ENCODE measurements around the gene TMEM196. TPM values are rescaled to one million over a fixed set of nuclear protein-coding genes. Genes with fewer than 3 reads are reported as not detected.

The TMEM196 gene
- total RNA-seq (not detected), polyA plus RNA-seq (not detected)

GRCh38 chr7:19772841-19773760 is at the start of gene TMEM196:
Gene TMEM196, minus strand, starts transcription at chr7:19773617. Its CDS starts 921 bp downstream, at chr7:19772696.
- Mint-ChIP-seq H3K36me3 (no peaks in the 10 kb centered on the region), H3K4me3 (peak within 1 kb of the TSS in 2 of 4 donors; percentile 38 to 56), H3K9me3 (no peaks in the 10 kb centered on the region), H3K27ac (no peak within 1 kb of the TSS), H3K27me3 (peaks cover 37% of the 10 kb centered on the region), H3K4me1 (peaks cover 0 to 12% (median 9%) of the 10 kb centered on the region in 4 donors)
- DNase-seq (no peak), ATAC-seq (ENCODE audit: low read depth in 2 of 2) (peak in 1 of 2 donors; percentile 20)
- H3K4me1 ChIP-seq (ENCODE audit: control insufficient read depth, insufficient read depth, low read length, poor library complexity, severe bottlenecking), result peaks cover 6% of the 10 kb centered on the region
- no peak within 1 kb of the TSS for H3K27ac ChIP-seq (ENCODE audit: insufficient read depth, low read length, poor library complexity, severe bottlenecking)
- no peak within 1 kb of the TSS for H3K4me3 ChIP-seq (ENCODE audit: low read depth, low read length)
- no peaks in the 10 kb centered on the region for H3K36me3 ChIP-seq (ENCODE audit: control insufficient read depth, insufficient read depth, low read length)
- H3K9me3 ChIP-seq (ENCODE audit: control insufficient read depth in 2 of 2, low read length in 2 of 2), result no peaks in the 10 kb centered on the region
- peaks cover 15% of the 10 kb centered on the region for H3K27me3 ChIP-seq (ENCODE audit: control insufficient read depth, insufficient read depth, low read length)

DNA sequence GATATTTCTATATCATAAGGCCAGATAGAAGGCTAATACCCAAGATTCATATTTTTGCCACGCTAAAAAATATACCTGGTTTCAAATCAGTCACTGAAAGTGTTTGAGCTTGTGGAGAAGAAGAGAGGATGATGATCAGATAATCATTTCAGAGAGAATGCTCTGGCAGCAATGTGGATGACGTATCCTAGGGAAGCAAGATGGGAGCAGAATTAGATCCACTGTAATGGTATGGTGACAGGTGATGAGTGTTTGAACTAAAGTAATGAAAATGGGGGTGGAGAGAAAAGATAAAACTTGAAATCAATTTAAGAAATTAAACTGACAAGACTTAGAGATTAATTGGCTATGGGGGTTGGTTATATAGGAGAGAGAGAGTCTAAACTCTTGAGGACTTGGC is 42.7 kb upstream of the TMEM196 start:
- no peak overlapping the region for H3K27ac ChIP-seq (ENCODE audit: insufficient read depth, low read length, poor library complexity, severe bottlenecking)
- H3K27me3 Mint-ChIP-seq, result no peaks in the 10 kb centered on the region
- no peak overlapping the region for H3K4me3 Mint-ChIP-seq
- no peaks in the 10 kb centered on the region for H3K4me1 Mint-ChIP-seq
- peaks cover 0 to 4% (median 1%) of the 10 kb centered on the region in 7 donors for H3K9me3 Mint-ChIP-seq
- DNase-seq (no peak), ATAC-seq (ENCODE audit: low read depth in 2 of 2) (no peak)
- no peaks in the 10 kb centered on the region for H3K36me3 Mint-ChIP-seq
- no peak overlapping the region for H3K4me3 ChIP-seq (ENCODE audit: low read depth, low read length)
- H3K4me1 ChIP-seq (ENCODE audit: control insufficient read depth, insufficient read depth, low read length, poor library complexity, severe bottlenecking), result no peaks in the 10 kb centered on the region
- no peaks in the 10 kb centered on the region for H3K27me3 ChIP-seq (ENCODE audit: control insufficient read depth, insufficient read depth, low read length)
- H3K36me3 ChIP-seq (ENCODE audit: control insufficient read depth, insufficient read depth, low read length), result no peaks in the 10 kb centered on the region
- H3K9me3 ChIP-seq (ENCODE audit: control insufficient read depth in 2 of 2, low read length in 2 of 2), result no peaks in the 10 kb centered on the region
- H3K27ac Mint-ChIP-seq, result no peak overlapping the region

GRCh38 chr7:19815546-19815945 is 42.1 kb upstream of the TMEM196 start:
- Mint-ChIP-seq H3K4me3 (no peak overlapping the region), H3K27ac (no peak overlapping the region)

DNA sequence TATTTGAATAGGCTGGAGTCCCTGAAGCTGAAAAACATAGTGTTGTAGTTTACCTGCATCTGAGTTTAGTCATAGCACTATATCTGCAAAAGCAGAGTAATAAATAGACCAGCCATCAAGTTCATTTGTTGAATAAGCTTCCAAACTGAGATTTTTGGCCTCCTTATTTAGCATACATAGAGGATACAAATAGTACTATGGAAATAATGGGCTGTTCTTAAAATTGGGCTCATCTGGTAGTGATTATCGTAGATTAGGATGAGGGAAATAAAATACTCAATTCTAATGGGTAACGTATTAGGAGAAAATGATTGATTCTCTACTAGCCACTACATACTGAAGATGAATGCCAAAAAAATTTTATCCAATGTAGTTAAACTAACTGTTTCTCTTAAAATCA is 41.4 kb upstream of the TMEM196 start:
- Histone ChIP-seq H3K4me1 (ENCODE audit: control insufficient read depth, insufficient read depth, low read length, poor library complexity, severe bottlenecking) (no peaks in the 10 kb centered on the region), H3K36me3 (ENCODE audit: control insufficient read depth, insufficient read depth, low read length) (no peaks in the 10 kb centered on the region), H3K9me3 (ENCODE audit: control insufficient read depth in 2 of 2, low read length in 2 of 2) (no peaks in the 10 kb centered on the region), H3K27me3 (ENCODE audit: control insufficient read depth, insufficient read depth, low read length) (no peaks in the 10 kb centered on the region), H3K27ac (ENCODE audit: insufficient read depth, low read length, poor library complexity, severe bottlenecking) (no peak overlapping the region), H3K4me3 (ENCODE audit: low read depth, low read length) (no peak overlapping the region)
- H3K27me3 Mint-ChIP-seq, result no peaks in the 10 kb centered on the region
- no peaks in the 10 kb centered on the region for H3K36me3 Mint-ChIP-seq
- H3K27ac Mint-ChIP-seq, result no peak overlapping the region
- H3K4me1 Mint-ChIP-seq, result no peaks in the 10 kb centered on the region
- H3K4me3 Mint-ChIP-seq, result no peak overlapping the region
- no peak for DNase-seq
- H3K9me3 Mint-ChIP-seq, result peaks cover 0 to 5% (median 1%) of the 10 kb centered on the region in 7 donors
- no peak for ATAC-seq (ENCODE audit: low read depth in 2 of 2)

More at GRCh38 chr7:19815546-19815945, 42.1 kb upstream of the TMEM196 start:
- Histone ChIP-seq H3K9me3 (ENCODE audit: control insufficient read depth in 2 of 2, low read length in 2 of 2) (no peaks in the 10 kb centered on the region), H3K4me1 (ENCODE audit: control insufficient read depth, insufficient read depth, low read length, poor library complexity, severe bottlenecking) (no peaks in the 10 kb centered on the region), H3K36me3 (ENCODE audit: control insufficient read depth, insufficient read depth, low read length) (no peaks in the 10 kb centered on the region), H3K27me3 (ENCODE audit: control insufficient read depth, insufficient read depth, low read length) (no peaks in the 10 kb centered on the region), H3K27ac (ENCODE audit: insufficient read depth, low read length, poor library complexity, severe bottlenecking) (no peak overlapping the region), H3K4me3 (ENCODE audit: low read depth, low read length) (no peak overlapping the region)
- Mint-ChIP-seq H3K27me3 (no peaks in the 10 kb centered on the region), H3K36me3 (no peaks in the 10 kb centered on the region), H3K9me3 (peaks cover 0 to 4% (median 1%) of the 10 kb centered on the region in 7 donors), H3K4me1 (no peaks in the 10 kb centered on the region)
- no peak for DNase-seq
- no peak for ATAC-seq (ENCODE audit: low read depth in 2 of 2)

- DNase-seq, result no peak
- Mint-ChIP-seq H3K9me3 (peaks cover 0 to 7% (median 0%) of the 10 kb centered on the region in 7 donors), H3K36me3 (no peaks in the 10 kb centered on the region), H3K4me3 (no peak overlapping the region), H3K27me3 (no peaks in the 10 kb centered on the region), H3K27ac (no peak overlapping the region), H3K4me1 (no peaks in the 10 kb centered on the region)
- no peaks in the 10 kb centered on the region for H3K9me3 ChIP-seq (ENCODE audit: control insufficient read depth in 2 of 2, low read length in 2 of 2)
- H3K27me3 ChIP-seq (ENCODE audit: control insufficient read depth, insufficient read depth, low read length), result no peaks in the 10 kb centered on the region
- no peak overlapping the region for H3K27ac ChIP-seq (ENCODE audit: insufficient read depth, low read length, poor library complexity, severe bottlenecking)
- no peaks in the 10 kb centered on the region for H3K36me3 ChIP-seq (ENCODE audit: control insufficient read depth, insufficient read depth, low read length)
- no peak for ATAC-seq (ENCODE audit: low read depth in 2 of 2)
- H3K4me3 ChIP-seq (ENCODE audit: low read depth, low read length), result no peak overlapping the region
- no peaks in the 10 kb centered on the region for H3K4me1 ChIP-seq (ENCODE audit: control insufficient read depth, insufficient read depth, low read length, poor library complexity, severe bottlenecking)
Measured at GRCh38 chr7:19811386-19811785, 38.0 kb upstream of the TMEM196 start.

GRCh38 chr7:19798986-19799385 is 25.6 kb upstream of the TMEM196 start:
- ATAC-seq (ENCODE audit: low read depth in 2 of 2) (no peak), DNase-seq (no peak)
- Histone ChIP-seq H3K36me3 (ENCODE audit: control insufficient read depth, insufficient read depth, low read length) (no peaks in the 10 kb centered on the region), H3K27ac (ENCODE audit: insufficient read depth, low read length, poor library complexity, severe bottlenecking) (no peak overlapping the region), H3K27me3 (ENCODE audit: control insufficient read depth, insufficient read depth, low read length) (no peaks in the 10 kb centered on the region), H3K4me1 (ENCODE audit: control insufficient read depth, insufficient read depth, low read length, poor library complexity, severe bottlenecking) (no peaks in the 10 kb centered on the region), H3K9me3 (ENCODE audit: control insufficient read depth in 2 of 2, low read length in 2 of 2) (no peaks in the 10 kb centered on the region), H3K4me3 (ENCODE audit: low read depth, low read length) (no peak overlapping the region)
- Mint-ChIP-seq H3K9me3 (peaks cover 0 to 2% (median 0%) of the 10 kb centered on the region in 7 donors), H3K4me3 (no peak overlapping the region), H3K27ac (no peak overlapping the region), H3K27me3 (no peaks in the 10 kb centered on the region), H3K36me3 (no peaks in the 10 kb centered on the region), H3K4me1 (no peaks in the 10 kb centered on the region)

- H3K4me3 ChIP-seq (ENCODE audit: low read depth, low read length), result no peak overlapping the region
- peaks cover 0 to 15% (median 2%) of the 10 kb centered on the region in 7 donors for H3K9me3 Mint-ChIP-seq
- H3K27ac Mint-ChIP-seq, result no peak overlapping the region
- no peaks in the 10 kb centered on the region for H3K4me1 ChIP-seq (ENCODE audit: control insufficient read depth, insufficient read depth, low read length, poor library complexity, severe bottlenecking)
- ATAC-seq (ENCODE audit: low read depth in 2 of 2) (no peak), DNase-seq (no peak)
- H3K27me3 ChIP-seq (ENCODE audit: control insufficient read depth, insufficient read depth, low read length), result no peaks in the 10 kb centered on the region
- H3K36me3 Mint-ChIP-seq, result no peaks in the 10 kb centered on the region
- no peaks in the 10 kb centered on the region for H3K4me1 Mint-ChIP-seq
- H3K36me3 ChIP-seq (ENCODE audit: control insufficient read depth, insufficient read depth, low read length), result no peaks in the 10 kb centered on the region
- no peaks in the 10 kb centered on the region for H3K9me3 ChIP-seq (ENCODE audit: control insufficient read depth in 2 of 2, low read length in 2 of 2)
- H3K27ac ChIP-seq (ENCODE audit: insufficient read depth, low read length, poor library complexity, severe bottlenecking), result no peak overlapping the region
- H3K4me3 Mint-ChIP-seq, result no peak overlapping the region
- H3K27me3 Mint-ChIP-seq, result no peaks in the 10 kb centered on the region
Measured at GRCh38 chr7:19783541-19783940, 10.1 kb upstream of the TMEM196 start.

GRCh38 chr7:19776981-19777380 is 3.6 kb upstream of the TMEM196 start:
- Mint-ChIP-seq H3K9me3 (peaks cover 0 to 2% (median 0%) of the 10 kb centered on the region in 7 donors), H3K4me1 (peaks cover 0 to 12% (median 8%) of the 10 kb centered on the region in 4 donors), H3K27me3 (peaks cover 21% of the 10 kb centered on the region), H3K27ac (no peak overlapping the region), H3K4me3 (no peak overlapping the region), H3K36me3 (no peaks in the 10 kb centered on the region)
- no peak overlapping the region for H3K4me3 ChIP-seq (ENCODE audit: low read depth, low read length)
- peaks cover 10% of the 10 kb centered on the region for H3K27me3 ChIP-seq (ENCODE audit: control insufficient read depth, insufficient read depth, low read length)
- H3K9me3 ChIP-seq (ENCODE audit: control insufficient read depth in 2 of 2, low read length in 2 of 2), result no peaks in the 10 kb centered on the region
- H3K4me1 ChIP-seq (ENCODE audit: control insufficient read depth, insufficient read depth, low read length, poor library complexity, severe bottlenecking), result peaks cover 6% of the 10 kb centered on the region
- H3K27ac ChIP-seq (ENCODE audit: insufficient read depth, low read length, poor library complexity, severe bottlenecking), result no peak overlapping the region
- ATAC-seq (ENCODE audit: low read depth in 2 of 2) (no peak), DNase-seq (no peak)
- no peaks in the 10 kb centered on the region for H3K36me3 ChIP-seq (ENCODE audit: control insufficient read depth, insufficient read depth, low read length)

All from CD4-positive, CD25-positive, alpha-beta regulatory T cell (primary cell).